Keratinocyte (primary cell): ENCODE data around the gene ARHGAP4.

Experiments
- CTCF ChIP-seq, 3 experiments: IDR thresholded peaks in 1 of 3; conservative IDR thresholded peaks in 1 of 3; optimal IDR thresholded peaks in 1 of 3; 2 replicates in 2 of 3; 3 replicates in 1 of 3; pipeline versions ENCODE3 to v1.5.1; 2011; ENCODE audit warnings: low read length in 3 of 3, mild to moderate bottlenecking in 3 of 3, moderate library complexity in 2 of 3, control low read depth in 1 of 3, inconsistent platforms in 1 of 3; ENCODE audit not compliant: insufficient read depth in 2 of 3; ENCODE audit errors: extremely low read depth in 1 of 3
- EZH2 ChIP-seq: IDR thresholded peaks from one replicate; pipeline ENCODE4 v1.6.1; 2012; ENCODE audit warnings: inconsistent platforms, mild to moderate bottlenecking, low read length, moderate library complexity

DNA sequence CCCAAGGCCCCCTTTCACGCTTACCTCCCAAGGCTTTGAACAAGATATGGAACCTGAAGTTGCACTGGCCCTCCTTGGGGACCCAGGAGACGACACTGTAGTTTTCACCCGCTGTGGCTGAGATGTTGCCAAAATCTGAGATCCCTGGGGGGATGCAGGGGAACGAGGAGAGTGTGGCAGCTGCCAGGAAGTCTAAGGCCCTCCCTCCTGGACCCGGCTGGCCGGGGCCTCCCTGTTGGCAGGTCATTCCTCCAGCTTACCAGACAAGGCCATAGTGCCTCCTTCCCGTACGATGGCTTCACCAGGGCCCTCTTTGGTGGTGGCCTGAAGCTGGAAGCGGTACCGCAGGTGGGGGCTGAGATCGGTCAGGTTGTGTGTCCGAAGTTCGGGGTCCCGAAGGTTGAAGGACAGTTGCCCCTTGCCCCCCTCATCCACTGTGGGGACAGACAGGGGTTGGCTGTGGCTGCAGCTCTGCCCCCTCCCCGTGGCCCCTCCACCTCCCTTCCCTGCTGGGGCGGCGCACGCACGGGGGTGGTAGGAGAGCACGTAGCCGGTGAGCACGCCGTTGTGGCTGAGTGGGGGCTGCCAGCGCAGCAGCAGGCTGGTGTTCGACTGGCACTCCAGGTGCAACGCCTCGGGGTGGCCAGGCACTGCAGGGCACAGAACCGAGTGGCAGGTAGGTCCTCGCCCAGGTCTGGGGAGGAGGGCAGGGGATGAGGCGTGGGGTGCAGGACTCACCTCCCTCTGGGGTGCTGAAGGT, 61.3 kb downstream of the ARHGAP4 start:
- TF ChIP-seq CTCF (optimal IDR thresholded peaks at IDR 0.05 in 1 of 3, IDR thresholded peaks at IDR 0.05 in 1 of 3, conservative IDR thresholded peaks at IDR 0.05 in 1 of 3; ENCODE audit: extremely low read depth in 1 of 3, insufficient read depth in 2 of 3, low read length in 3 of 3) (no peak), EZH2 (no peak)
